Thyroid gland (tissue), 4 donors: ENCODE results near the gene ZNRF4.

Experiments
- CTCF ChIP-seq, 6 experiments: fragments of 200-600 bp in 3 of 6; fragments of 450-650 bp in 3 of 6; sonication (generic) in 3 of 6; IDR thresholded peaks; one replicate each; pipeline ENCODE4 v1.5.1; 2016 to 2019; ENCODE audit warnings: antibody characterized with exemption in 6 of 6, mild to moderate bottlenecking in 2 of 6, inconsistent platforms in 1 of 6, moderate library complexity in 1 of 6
- POLR2A ChIP-seq, 2 donors: fragments of 450-650 bp; IDR thresholded peaks; one replicate each; pipeline ENCODE4 v1.6.1; 2017; ENCODE audit warnings: antibody characterized with exemption in 2 of 2, mild to moderate bottlenecking in 2 of 2, moderate library complexity in 1 of 2

GRCh38 chr19:5495792-5496191 is 40.6 kb downstream of the ZNRF4 start:
- TF ChIP-seq CTCF (IDR thresholded peaks at IDR 0.05): no peak
- no peak for TF ChIP-seq POLR2A (IDR thresholded peaks at IDR 0.05)
